ENCODE results near the gene UBE2G1.
A peak's percentile ranks its signal among the peaks of the same experiment; 100 is the strongest.
"Not testable (repeated sequence)": the region's sequence is repeated elsewhere in the genome, so short reads cannot be mapped to it uniquely, and the experiment has no call there.

Gene UBE2G1

DNA sequence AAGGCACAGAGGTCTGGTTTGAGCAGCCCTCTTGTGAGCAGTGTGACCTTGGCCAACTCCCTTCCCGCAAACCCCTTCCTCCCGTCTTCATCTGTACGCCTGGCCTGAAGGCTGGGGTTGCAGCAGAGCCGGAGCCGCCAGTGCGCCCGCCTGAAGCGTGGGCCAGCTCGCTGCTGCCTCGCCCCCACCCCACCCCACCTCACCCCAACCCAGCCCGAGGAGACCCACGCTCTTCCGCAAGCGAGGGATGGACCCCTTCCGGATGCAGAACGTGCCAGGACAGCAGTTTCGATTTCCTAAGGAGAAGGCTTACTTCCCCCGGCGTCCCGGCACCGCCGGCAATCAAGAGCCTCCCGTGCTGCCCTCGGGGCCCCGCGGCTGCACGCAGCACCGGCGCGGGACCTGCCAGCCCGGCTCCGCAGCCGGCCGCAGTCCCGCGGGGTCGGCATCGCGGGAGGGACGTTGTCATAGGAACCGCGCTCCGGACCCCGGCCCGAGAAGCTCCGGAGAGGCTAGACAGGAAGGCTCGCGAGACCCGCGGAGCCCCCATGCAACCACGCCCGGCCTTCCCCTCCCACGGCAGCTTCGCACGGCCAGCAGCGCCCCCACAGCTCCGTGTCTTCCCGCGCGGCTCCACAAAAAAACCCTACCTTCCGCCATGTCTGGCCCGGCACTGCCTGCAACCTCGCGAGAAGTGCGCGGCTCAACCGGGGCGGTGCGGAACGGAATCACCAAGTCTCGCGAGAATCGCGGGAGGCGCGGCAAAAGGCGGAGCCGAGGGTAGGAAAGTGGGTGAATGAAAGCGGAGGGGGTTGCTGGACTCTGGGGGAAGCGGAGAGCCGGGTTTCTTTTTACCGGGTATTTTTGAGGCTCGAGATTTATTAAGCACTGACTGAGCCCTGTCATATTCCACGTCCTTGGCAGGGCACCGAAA, 102.9 kb downstream of the UBE2G1 start, which contains the start of gene ANKFY1:
Gene ANKFY1 (minus strand): TSS at position 698 of the 934 bp plus-strand sequence. CDS start 38 bp downstream, at position 660.
- DNase-seq (ENCODE audit: low spot score) = peak; percentile 94
- peak; percentile 97 for ATAC-seq (ENCODE audit: low read depth)
- H3K9me3 ChIP-seq (ENCODE audit: severe bottlenecking) = peaks cover 7% of the 10 kb centered on the region
- peaks cover 31% of the 10 kb centered on the region for H3K36me3 ChIP-seq (ENCODE audit: low read depth)
- H3K27me3 ChIP-seq (ENCODE audit: insufficient read depth, poor library complexity, severe bottlenecking) = no peaks in the 10 kb centered on the region
- peak within 1 kb of the TSS; percentile 49 for H3K27ac ChIP-seq (ENCODE audit: poor library complexity, severe bottlenecking)
- peak; percentile 7 for TF ChIP-seq CTCF (IDR thresholded peaks at IDR 0.05; ENCODE audit: poor library complexity, severe bottlenecking)
- H3K4me3 ChIP-seq (ENCODE audit: severe bottlenecking) = peak within 1 kb of the TSS; percentile 99
- peaks cover 3% of the 10 kb centered on the region for H3K4me1 ChIP-seq (ENCODE audit: insufficient read depth, poor library complexity, severe bottlenecking)

DNA sequence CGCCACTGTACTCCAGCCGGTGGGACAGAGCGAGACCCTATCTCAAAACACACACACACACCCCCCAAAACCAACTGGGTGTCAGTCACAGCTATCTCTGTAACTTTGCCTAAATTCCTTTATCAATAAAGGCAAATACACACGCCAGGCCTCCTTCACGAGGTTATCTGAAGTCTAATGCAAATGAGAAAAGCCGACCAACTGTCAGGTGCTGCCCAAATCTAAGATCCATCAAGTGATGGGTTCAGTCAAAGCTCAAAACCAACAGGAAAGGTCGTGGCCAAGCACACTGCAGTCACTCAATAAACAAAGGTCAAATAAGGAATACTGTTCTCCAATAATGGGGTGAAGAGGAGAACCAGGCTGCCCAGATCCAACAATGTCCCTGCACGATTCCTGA, 103.8 kb downstream of the UBE2G1 start:
- no peak for TF ChIP-seq CTCF (IDR thresholded peaks at IDR 0.05; ENCODE audit: poor library complexity, severe bottlenecking)
- no peak for DNase-seq (ENCODE audit: low spot score)
- Histone ChIP-seq H3K27ac (ENCODE audit: poor library complexity, severe bottlenecking) (no peak overlapping the region), H3K27me3 (ENCODE audit: insufficient read depth, poor library complexity, severe bottlenecking) (no peaks in the 10 kb centered on the region), H3K36me3 (ENCODE audit: low read depth) (peaks cover 24% of the 10 kb centered on the region), H3K4me3 (ENCODE audit: severe bottlenecking) (peak overlapping the region; percentile 99), H3K9me3 (ENCODE audit: severe bottlenecking) (peaks cover 8% of the 10 kb centered on the region), H3K4me1 (ENCODE audit: insufficient read depth, poor library complexity, severe bottlenecking) (peaks cover 3% of the 10 kb centered on the region)
- ATAC-seq (ENCODE audit: low read depth) = no peak

DNA sequence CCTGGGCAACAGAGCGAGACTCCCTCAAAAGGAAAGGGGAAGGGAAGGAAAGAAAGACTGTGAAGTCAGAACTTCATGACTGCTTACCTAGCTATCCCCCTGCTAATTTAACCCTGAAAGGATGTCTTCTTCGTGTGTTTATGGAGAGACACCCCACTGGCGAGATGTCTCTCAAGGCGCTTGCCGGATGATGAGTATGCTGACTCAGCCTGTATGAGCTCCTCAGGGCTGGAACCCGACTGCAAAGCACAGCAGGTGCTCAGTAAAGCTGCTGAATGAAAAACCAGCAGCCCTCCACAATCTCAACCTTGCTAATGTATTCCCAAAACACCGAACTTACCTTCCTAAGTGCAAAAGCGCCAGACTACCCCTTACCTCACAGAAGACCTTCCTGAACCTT, 105.0 kb downstream of the UBE2G1 start:
- H3K4me1 ChIP-seq (ENCODE audit: insufficient read depth, poor library complexity, severe bottlenecking) = peaks cover 3% of the 10 kb centered on the region
- ATAC-seq (ENCODE audit: low read depth) (no peak), DNase-seq (ENCODE audit: low spot score) (no peak)
- H3K36me3 ChIP-seq (ENCODE audit: low read depth) = peaks cover 23% of the 10 kb centered on the region
- peaks cover 8% of the 10 kb centered on the region for H3K9me3 ChIP-seq (ENCODE audit: severe bottlenecking)
- TF ChIP-seq CTCF (IDR thresholded peaks at IDR 0.05; ENCODE audit: poor library complexity, severe bottlenecking) = no peak
- no peaks in the 10 kb centered on the region for H3K27me3 ChIP-seq (ENCODE audit: insufficient read depth, poor library complexity, severe bottlenecking)
- no peak overlapping the region for H3K27ac ChIP-seq (ENCODE audit: poor library complexity, severe bottlenecking)
- no peak overlapping the region for H3K4me3 ChIP-seq (ENCODE audit: severe bottlenecking)

- no peaks in the 10 kb centered on the region for H3K27me3 ChIP-seq (ENCODE audit: insufficient read depth, poor library complexity, severe bottlenecking)
- H3K4me1 ChIP-seq (ENCODE audit: insufficient read depth, poor library complexity, severe bottlenecking) = peaks cover 3% of the 10 kb centered on the region
- no peak for ATAC-seq (ENCODE audit: low read depth)
- H3K27ac ChIP-seq (ENCODE audit: poor library complexity, severe bottlenecking) = no peak overlapping the region
- H3K4me3 ChIP-seq (ENCODE audit: severe bottlenecking) = no peak overlapping the region
- H3K9me3 ChIP-seq (ENCODE audit: severe bottlenecking) = peaks cover 8% of the 10 kb centered on the region
- TF ChIP-seq CTCF (IDR thresholded peaks at IDR 0.05; ENCODE audit: poor library complexity, severe bottlenecking) = no peak
- H3K36me3 ChIP-seq (ENCODE audit: low read depth) = peaks cover 23% of the 10 kb centered on the region
- no peak for DNase-seq (ENCODE audit: low spot score)
Observed at GRCh38 chr17:4258867-4259266, 107.6 kb downstream of the UBE2G1 start.

DNA sequence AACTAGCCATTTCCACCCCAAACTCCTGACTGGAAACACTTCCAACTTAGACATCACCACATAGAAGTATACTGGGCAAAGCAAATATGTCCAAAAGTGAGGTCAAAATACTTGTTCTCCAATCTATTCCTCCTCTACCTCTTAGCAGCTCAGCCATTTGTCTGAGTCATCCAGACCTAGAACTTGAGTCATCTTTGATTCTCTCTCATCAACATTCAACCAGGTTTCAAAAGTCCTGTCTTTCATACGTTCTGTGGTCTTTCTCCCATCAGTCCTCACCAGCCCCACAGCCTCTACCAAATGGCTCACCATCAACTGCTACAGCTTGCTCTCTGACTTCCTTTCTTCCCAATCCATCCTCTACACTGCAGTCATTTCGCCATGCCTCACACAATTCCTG, 109.5 kb downstream of the UBE2G1 start:
- ATAC-seq (ENCODE audit: low read depth) (no peak; the same call in 2 of the 3 replicates), DNase-seq (ENCODE audit: low spot score) (no peak)
- Histone ChIP-seq H3K27ac (ENCODE audit: poor library complexity, severe bottlenecking) (no peak overlapping the region), H3K27me3 (ENCODE audit: insufficient read depth, poor library complexity, severe bottlenecking) (no peaks in the 10 kb centered on the region), H3K4me1 (ENCODE audit: insufficient read depth, poor library complexity, severe bottlenecking) (no peaks in the 10 kb centered on the region), H3K9me3 (ENCODE audit: severe bottlenecking) (peaks cover 8% of the 10 kb centered on the region), H3K36me3 (ENCODE audit: low read depth) (peaks cover 22% of the 10 kb centered on the region), H3K4me3 (ENCODE audit: severe bottlenecking) (no peak overlapping the region)
- no peak for TF ChIP-seq CTCF (IDR thresholded peaks at IDR 0.05; ENCODE audit: poor library complexity, severe bottlenecking)

- not testable (repeated sequence) for H3K4me3 ChIP-seq (ENCODE audit: severe bottlenecking); H3K9me3 ChIP-seq (ENCODE audit: severe bottlenecking); ATAC-seq (ENCODE audit: low read depth); H3K27me3 ChIP-seq (ENCODE audit: insufficient read depth, poor library complexity, severe bottlenecking); H3K27ac ChIP-seq (ENCODE audit: poor library complexity, severe bottlenecking); DNase-seq (ENCODE audit: low spot score); H3K4me1 ChIP-seq (ENCODE audit: insufficient read depth, poor library complexity, severe bottlenecking)
- H3K36me3 ChIP-seq (ENCODE audit: low read depth) = peaks cover 18% of the 10 kb centered on the region; the same call in 1 of the 2 replicates
Observed at GRCh38 chr17:4255271-4255670, 111.2 kb downstream of the UBE2G1 start.

Data from RWPE2 (cell line).